GM19455 (cell line): ENCODE data around the gene PGGHG.

ENCODE experiments used
- ATAC-seq: cut with Tn5 transposase; IDR thresholded peaks from one replicate; pipeline ENCODE4 v1.9.1; 2021; ENCODE audit not compliant: unreplicated experiment

PGGHG gene

DNA sequence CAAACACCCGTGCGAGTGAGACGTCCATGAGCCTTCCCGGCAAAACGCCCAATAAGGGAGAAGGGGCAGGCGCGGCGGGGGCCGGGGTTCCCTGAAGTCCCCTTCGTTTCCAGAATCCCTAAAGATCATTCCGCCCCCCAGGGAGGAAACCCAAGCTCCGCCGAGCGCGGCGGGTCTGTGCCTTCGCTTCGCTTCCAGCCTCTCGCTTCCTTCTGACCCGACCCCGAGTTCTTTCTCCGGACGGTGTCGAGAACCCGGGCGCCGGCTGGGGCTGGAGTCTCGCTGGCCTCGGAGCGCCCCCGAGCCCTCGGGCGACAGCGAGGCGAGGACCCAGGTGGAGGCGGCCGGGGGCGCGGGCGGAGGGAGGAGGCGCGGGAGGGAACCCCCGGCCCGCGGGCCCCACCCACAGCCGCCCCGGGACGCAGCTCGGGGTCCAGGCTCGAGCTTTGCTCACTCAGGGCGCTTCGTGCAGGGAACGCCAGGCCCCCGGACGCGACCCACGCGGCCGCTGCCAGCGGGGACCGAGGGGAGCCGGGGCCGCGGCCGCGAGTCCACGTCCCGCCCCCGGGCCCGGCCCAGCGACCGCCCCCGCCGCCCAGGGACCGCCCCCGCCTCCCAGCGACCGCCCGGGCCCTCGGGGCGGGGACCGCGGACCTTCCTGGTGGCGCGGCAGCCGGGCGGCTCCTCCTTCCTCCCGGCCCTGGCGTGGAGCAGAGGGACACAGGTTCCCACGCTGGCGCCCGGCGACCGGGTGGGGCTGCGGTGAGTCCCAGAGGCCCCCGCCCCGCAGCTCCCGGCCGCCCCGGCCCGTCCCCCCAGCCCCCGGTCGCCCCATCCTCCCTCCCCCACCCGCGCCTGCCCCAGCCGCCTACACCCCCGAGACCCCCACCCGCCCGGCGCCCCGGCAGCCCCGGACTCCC is at the start of gene PGGHG:
TSS of gene PGGHG (plus strand) at position 649 of the 920 bp plus-strand sequence. CDS start 691 bp downstream, outside the sequence.
- ATAC-seq = no peak

DNA sequence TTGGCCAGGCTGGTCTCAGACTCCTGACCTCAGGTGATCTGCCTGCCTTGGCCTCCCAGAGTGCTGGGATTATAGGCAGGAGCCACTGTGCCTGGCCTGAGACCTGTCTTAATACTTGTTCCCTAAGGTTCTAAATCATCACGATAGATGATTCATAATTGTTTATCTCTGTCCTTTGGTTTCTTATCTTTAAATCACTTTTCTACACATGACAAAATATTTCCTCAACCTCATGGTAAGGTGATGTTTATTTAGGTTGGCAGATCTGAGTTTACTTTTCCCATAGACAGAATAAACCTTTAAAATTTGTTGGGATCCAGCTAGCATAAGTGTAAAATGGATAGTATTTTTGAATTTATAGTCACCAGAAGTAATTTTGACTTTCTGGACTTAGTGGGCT is 48.6 kb upstream of the PGGHG start:
- no peak for ATAC-seq

- ATAC-seq = no peak
These were observed 47.3 kb upstream of the PGGHG start for GRCh38 chr11:241634-242033.

DNA sequence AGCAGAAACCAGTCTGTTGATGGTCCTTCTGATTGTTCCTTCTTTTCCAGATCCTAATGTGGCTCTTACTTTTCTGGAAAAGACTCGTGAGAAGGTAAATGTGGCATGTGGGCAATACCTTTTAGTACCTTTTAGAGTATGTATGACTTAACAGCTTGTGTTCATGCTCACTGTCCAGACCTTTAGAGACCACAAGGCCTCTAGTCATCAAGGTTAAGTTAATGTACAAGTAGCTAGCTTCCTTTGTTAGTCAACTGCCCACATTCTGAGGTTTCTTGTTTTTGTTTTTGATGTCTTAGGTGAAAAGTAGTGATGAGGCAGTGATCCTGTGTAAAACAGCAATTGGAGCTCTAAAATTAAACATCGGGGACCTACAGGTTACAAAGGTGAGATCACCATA is 44.5 kb upstream of the PGGHG start:
- ATAC-seq = no peak

GRCh38 chr11:249062-249461 is 39.9 kb upstream of the PGGHG start:
- no peak for ATAC-seq

GRCh38 chr11:250274-250673 is 38.7 kb upstream of the PGGHG start:
- ATAC-seq = no peak

DNA sequence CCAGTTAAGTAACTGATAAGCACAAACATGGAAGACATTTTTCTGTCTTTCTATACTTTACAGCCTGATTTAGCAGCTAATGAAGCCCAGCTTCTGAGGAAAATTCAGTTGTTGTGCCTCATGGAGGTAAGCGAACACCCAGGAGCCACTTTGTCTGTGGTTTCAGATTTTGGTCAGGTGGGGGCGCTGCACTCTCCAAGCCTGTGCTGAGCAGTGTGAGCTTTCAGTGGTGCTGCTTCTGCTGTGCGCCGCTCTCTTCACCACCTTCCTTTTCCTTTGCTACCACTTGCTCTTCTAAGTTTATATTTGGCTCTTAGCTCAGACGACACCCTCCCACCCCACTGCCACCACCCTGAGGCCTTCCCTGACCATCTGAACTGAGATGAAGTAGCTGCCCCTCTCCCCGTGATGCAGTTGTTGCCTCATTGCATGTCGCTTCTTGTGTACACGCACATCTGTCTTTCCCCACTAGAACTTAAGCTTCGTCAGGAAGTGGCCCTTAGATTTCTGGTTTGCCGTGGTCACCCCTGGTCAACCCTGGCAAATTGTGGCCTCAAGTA is 38.1 kb upstream of the PGGHG start:
- no peak for ATAC-seq

GRCh38 chr11:251550-251949 is 37.4 kb upstream of the PGGHG start:
- no peak for ATAC-seq

DNA sequence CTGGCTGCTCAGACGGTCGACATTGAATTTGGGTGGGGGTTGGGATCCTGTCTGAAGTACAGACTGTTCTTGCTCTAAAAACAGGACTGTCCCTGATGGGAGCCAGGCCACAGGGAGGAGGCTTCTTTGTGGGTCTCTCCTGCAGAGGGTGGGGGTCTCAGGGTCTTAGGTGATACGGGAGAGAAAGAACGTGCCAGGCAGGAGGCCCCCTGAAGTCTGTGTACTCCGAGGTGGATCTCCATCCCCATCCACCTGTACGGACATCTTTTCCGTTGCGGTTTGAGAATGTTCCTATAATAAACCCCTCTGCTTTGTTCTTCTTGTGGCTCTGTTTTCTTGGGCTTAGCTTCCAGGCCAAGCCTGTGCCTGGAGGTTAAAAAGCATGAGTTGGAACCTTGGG is 36.3 kb upstream of the PGGHG start:
- ATAC-seq = no peak

DNA sequence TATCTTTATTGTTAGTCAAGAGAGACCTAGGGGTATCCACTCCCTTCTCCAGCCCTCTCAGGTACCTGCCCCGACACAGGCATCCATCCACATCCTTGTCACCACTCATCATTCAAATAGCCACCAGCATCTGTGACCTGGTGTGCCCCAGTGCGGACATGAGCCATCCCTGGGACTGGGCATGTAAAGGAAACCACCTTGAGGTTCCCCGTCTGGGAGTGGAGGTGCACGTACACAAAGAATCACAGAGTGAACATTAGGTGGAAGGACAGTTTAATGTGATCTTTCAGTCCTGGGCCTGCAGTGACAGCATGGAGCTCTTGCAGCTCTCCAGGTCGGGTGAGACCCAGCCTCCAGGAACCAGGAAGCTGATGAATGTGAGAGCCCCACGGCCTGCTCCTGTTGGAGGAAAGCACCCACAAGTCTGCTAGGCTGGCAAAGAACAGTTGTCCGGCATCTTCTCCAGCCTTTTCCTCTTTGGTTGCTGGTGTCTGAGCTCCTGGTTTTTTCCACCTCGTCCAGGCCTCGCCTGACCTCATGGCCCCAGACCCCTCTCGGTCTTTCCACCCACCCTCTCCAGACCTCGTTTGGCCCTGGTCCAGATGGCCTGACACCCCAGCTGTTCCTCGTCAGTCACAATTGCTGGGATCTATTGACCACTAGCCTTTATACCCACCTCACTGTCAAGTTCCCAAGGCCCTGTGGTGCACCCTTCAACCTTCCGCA is 35.6 kb upstream of the PGGHG start:
- no peak for ATAC-seq

- ATAC-seq = no peak
These were observed 35.0 kb upstream of the PGGHG start for GRCh38 chr11:253886-254270.

DNA sequence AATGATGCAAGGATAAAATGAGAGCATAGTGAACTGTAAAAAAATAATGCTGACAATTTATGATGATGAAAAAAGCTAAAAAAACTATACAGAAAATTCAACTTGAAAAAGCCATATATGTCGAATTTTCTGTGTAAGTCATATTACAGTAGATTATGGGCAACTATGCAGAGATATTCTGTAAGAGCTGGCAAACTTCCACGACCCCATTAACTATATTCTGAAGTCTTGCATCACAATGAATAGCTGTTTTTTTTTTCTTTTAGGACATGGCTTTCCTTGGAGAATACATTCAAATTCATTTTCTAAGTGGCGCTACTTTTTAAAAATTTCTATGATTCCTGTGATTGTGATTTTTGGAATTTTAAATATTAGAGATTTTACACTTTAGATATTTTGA is 33.8 kb upstream of the PGGHG start:
- ATAC-seq = no peak

DNA sequence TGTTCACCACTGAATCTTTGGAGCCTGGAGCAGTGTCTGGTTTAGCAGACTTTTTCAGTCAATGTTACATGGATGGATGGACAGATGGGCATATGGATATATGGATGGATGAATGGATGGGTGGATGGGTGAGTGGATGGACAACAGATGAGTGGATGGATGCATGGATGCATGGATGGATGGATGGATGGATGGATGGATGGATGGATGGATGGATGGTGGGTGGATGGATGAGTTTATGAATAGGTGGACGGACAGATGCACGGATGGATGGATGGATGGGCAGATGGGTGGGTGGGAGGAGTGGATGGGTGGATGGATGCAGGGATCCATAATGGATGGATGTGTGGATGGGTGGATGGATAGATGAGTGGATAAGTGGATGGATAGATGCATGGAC is 33.1 kb upstream of the PGGHG start:
- no peak for ATAC-seq

DNA sequence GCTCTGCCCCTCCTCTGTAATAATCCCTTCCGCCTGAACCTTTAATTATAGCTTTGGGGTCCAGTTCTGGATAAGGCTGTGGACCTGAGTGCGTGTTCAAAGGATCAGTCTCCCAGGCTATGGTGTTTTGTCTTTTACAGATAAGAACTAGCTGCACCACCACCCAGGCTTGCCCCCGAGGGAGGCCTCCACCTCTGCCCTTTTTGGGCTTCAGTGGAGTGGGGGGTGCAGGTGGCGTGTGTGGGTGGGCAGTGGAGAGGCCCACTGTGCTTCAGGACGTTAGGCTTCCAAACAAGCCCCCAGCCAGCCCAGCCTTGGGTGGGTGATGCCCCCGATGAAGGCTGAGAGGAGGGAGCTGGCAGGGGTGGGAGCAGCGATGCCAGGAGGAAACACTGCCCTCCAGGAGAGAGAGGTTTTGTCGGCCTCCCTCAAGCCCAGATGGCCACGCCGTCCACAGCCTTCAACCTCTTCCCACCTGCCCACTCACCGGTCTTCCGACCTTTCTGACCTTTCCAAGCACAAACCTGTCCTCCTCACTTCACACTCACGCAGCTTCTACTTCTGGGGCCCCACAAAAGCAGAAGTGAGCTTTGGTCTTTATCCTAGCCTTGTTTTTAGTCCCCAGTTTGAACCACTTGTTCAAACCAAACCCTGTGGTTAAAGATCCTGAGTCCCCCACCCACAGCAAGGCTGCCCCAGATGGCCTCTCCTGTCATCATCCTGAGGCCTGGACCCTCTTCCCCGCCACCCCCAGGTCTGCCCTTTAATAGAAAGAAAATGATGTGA is 31.8 kb upstream of the PGGHG start:
- ATAC-seq = no peak

DNA sequence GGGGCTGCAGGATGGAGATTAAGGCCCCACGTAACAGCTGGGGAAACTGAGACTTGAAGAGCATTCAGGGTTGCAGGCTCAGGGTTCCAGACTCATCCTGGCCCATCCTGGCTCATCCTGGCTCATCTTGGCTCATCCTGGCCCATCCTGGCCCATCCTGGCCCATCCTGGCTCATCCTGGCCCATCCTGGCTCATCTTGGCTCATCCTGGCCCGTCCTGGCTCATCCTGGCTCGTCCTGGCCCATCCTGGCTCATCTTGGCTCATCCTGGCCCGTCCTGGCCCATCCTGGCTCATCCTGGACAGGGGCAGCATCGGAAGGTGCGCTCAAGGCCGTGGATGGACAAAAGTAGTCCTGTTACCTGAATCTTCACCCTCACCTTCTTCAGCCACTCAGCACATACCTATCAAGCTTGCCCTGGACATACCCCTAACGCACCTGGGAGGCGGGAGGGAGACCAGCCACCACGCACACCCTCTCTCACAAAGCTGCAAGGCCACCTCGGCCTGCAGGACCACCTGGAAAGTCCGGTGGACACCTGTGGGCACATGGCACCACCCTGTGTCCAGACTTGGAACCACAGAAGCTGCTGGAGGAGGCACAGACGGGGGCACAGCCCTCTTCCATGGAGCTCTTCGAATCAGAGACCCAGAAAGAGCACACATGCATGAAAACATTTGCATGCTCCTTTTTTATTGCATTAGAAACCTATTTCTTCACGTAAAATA is 31.0 kb upstream of the PGGHG start:
- ATAC-seq = no peak

- no peak for ATAC-seq
These were observed 29.5 kb upstream of the PGGHG start for GRCh38 chr11:259413-259812.

DNA sequence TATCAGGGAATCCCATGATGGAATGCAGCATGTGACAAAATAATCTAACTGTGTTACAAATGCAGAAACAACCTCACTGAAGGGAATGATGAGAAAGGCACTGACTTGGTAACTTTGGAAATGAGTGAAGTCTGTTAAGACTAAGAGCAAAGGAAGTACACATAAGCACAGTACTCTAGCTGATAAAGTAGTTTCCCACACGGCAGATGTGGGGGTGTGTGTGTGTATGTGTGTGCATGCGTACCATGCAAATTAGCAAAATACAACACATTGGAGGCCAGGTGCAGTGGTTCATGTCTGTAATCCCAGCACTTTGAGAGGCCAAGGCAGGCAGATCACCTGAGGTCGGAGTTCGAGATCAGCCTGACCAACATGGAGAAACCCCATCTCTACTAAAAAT is 27.3 kb upstream of the PGGHG start:
- no peak for ATAC-seq

GRCh38 chr11:266676-267439 is 22.1 kb upstream of the PGGHG start:
- no peak for ATAC-seq

- no peak for ATAC-seq
These were observed 21.4 kb upstream of the PGGHG start for GRCh38 chr11:267491-267994.

DNA sequence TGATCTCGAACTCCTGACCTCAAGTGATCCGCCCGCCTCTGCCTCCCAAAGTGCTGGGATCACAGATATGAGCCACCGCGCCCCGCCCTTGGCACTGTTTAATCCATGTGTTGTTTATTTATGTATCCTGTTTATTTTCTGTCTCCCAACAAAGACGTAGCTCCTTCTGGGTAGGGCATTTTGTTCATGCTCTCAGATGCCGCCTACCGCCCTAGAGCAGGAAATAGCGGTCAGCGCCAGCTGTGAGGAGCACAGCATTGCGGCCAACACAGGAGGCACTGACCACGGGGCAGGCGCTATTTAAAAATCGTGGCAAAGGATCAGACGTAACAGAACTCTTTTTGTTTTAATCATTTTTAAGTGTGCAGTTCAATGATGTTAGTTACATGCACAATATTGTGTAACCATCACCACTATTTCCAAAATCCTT is 20.2 kb upstream of the PGGHG start:
- ATAC-seq = peak; percentile 36
